Measurements from ENCODE around the gene UROC1. TPM values are rescaled to one million over a fixed set of nuclear protein-coding genes. Genes with fewer than 3 reads are reported as not detected.

UROC1 gene
- total and polyA plus RNA-seq, 4 donors, result 0.01 to 0.21 (median 0.08) TPM

- H3K4me3 ChIP-seq, result no peak overlapping the region
- no peak overlapping the region for H3K9ac ChIP-seq (ENCODE audit: insufficient read depth in 1 of 2, low read length in 2 of 2)
- H3K36me3 ChIP-seq (ENCODE audit: control insufficient read depth in 4 of 4, insufficient read depth in 4 of 4, low read length in 4 of 4), result no peaks in the 10 kb centered on the region
- ATAC-seq (ENCODE audit: insufficient read depth, low FRiP score) (no peak), DNase-seq (no peak)
- TF ChIP-seq, protein P1, sequence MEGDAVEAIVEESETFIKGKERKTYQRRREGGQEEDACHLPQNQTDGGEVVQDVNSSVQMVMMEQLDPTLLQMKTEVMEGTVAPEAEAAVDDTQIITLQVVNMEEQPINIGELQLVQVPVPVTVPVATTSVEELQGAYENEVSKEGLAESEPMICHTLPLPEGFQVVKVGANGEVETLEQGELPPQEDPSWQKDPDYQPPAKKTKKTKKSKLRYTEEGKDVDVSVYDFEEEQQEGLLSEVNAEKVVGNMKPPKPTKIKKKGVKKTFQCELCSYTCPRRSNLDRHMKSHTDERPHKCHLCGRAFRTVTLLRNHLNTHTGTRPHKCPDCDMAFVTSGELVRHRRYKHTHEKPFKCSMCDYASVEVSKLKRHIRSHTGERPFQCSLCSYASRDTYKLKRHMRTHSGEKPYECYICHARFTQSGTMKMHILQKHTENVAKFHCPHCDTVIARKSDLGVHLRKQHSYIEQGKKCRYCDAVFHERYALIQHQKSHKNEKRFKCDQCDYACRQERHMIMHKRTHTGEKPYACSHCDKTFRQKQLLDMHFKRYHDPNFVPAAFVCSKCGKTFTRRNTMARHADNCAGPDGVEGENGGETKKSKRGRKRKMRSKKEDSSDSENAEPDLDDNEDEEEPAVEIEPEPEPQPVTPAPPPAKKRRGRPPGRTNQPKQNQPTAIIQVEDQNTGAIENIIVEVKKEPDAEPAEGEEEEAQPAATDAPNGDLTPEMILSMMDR (IDR thresholded peaks at IDR 0.05; ENCODE audit: control extremely low read depth, extremely low read depth), result no peak
- H3K4me1 ChIP-seq (ENCODE audit: control insufficient read depth in 5 of 5, insufficient read depth in 5 of 5, low read length in 5 of 5), result peaks cover 0 to 11% (median 0%) of the 10 kb centered on the region in 5 donors
- H3K9me3 ChIP-seq (ENCODE audit: control insufficient read depth in 4 of 4, insufficient read depth in 3 of 4, low read length in 3 of 4), result no peaks in the 10 kb centered on the region
- H3K27me3 ChIP-seq (ENCODE audit: control insufficient read depth in 3 of 3, insufficient read depth in 3 of 3, low read length in 2 of 3), result peaks cover 0 to 2% (median 0%) of the 10 kb centered on the region in 3 donors
- no peak overlapping the region for H3K27ac ChIP-seq (ENCODE audit: low read depth in 1 of 2, low read length in 1 of 2)
- 84 to 90% methylated on average over 9 of the region's 9 CpGs for WGBS, 2 donors
These were observed 9.7 kb downstream of the UROC1 start for GRCh38 chr3:126507886-126508285.

DNA sequence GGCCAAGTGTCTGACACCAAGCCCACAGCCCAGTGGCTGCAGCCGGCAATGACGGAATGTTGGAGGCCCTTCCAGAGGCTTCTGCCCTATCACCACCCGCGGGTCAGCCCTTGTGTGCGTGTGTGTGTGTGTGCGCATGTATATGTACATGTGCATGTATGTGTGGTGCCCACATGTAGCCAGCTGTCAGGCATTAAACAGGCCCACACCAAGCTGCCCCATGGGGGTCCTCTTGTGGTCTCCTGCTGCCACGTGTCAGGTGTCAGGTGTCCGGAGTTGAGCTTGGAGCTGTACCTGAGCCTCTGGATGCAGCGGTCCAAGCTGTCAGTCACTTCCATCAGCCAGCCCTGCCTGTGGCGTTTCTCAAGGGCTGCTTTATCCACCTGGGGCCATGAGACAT lies 13.9 kb downstream of the UROC1 start:
- Histone ChIP-seq H3K9me3 (ENCODE audit: control insufficient read depth in 4 of 4, insufficient read depth in 3 of 4, low read length in 3 of 4) (peaks cover 0 to under 1% (median 0%) of the 10 kb centered on the region in 4 donors), H3K9ac (ENCODE audit: insufficient read depth in 1 of 2, low read length in 2 of 2) (no peak overlapping the region), H3K36me3 (ENCODE audit: control insufficient read depth in 4 of 4, insufficient read depth in 4 of 4, low read length in 4 of 4) (no peaks in the 10 kb centered on the region), H3K4me3 (no peak overlapping the region), H3K4me1 (ENCODE audit: control insufficient read depth in 5 of 5, insufficient read depth in 5 of 5, low read length in 5 of 5) (no peaks in the 10 kb centered on the region), H3K27ac (ENCODE audit: low read depth in 1 of 2, low read length in 1 of 2) (no peak overlapping the region), H3K27me3 (ENCODE audit: control insufficient read depth in 3 of 3, insufficient read depth in 3 of 3, low read length in 2 of 3) (peaks cover 0 to 2% (median 0%) of the 10 kb centered on the region in 3 donors)
- DNase-seq (no peak), ATAC-seq (ENCODE audit: insufficient read depth, low FRiP score) (no peak)
- TF ChIP-seq, protein P1 (IDR thresholded peaks at IDR 0.05; ENCODE audit: control extremely low read depth, extremely low read depth), result no peak
- WGBS, 2 donors, result 89 to 93% methylated on average over 10 of the region's 10 CpGs

GRCh38 chr3:126502656-126503055 lies 14.9 kb downstream of the UROC1 start:
- no peaks in the 10 kb centered on the region for H3K4me1 ChIP-seq (ENCODE audit: control insufficient read depth in 5 of 5, insufficient read depth in 5 of 5, low read length in 5 of 5)
- TF ChIP-seq, protein P1 (IDR thresholded peaks at IDR 0.05; ENCODE audit: control extremely low read depth, extremely low read depth), result no peak
- WGBS, 2 donors, result 90 to 95% methylated on average over 1 of the region's 1 CpG
- no peak overlapping the region for H3K4me3 ChIP-seq
- no peaks in the 10 kb centered on the region for H3K36me3 ChIP-seq (ENCODE audit: control insufficient read depth in 4 of 4, insufficient read depth in 4 of 4, low read length in 4 of 4)
- ATAC-seq (ENCODE audit: insufficient read depth, low FRiP score) (no peak), DNase-seq (no peak)
- no peak overlapping the region for H3K9ac ChIP-seq (ENCODE audit: insufficient read depth in 1 of 2, low read length in 2 of 2)
- no peak overlapping the region for H3K27ac ChIP-seq (ENCODE audit: low read depth in 1 of 2, low read length in 1 of 2)
- H3K9me3 ChIP-seq (ENCODE audit: control insufficient read depth in 4 of 4, insufficient read depth in 3 of 4, low read length in 3 of 4), result peaks cover 0 to 2% (median 0%) of the 10 kb centered on the region in 4 donors
- peaks cover 0 to 2% (median 0%) of the 10 kb centered on the region in 3 donors for H3K27me3 ChIP-seq (ENCODE audit: control insufficient read depth in 3 of 3, insufficient read depth in 3 of 3, low read length in 2 of 3)

DNA sequence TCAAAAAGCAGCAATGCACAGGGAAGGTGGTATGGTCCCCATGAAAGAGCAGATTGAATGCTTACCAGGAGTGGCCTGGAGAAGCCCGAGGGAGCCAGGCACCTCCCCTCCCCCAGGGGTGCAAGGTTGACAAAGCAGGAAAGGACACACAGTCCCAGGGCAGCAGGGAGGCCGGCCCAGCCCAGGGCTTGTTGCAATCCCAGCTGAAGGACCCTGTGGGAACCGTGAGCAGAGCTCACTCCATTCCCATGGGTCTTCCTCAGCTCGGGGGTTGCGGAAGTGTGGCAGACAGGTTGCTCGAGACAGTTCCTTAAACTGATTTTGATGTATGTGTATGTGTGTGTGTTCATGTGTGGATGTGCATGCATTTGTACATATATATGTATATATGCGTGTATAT lies 15.8 kb downstream of the UROC1 start:
- Histone ChIP-seq H3K9ac (ENCODE audit: insufficient read depth in 1 of 2, low read length in 2 of 2) (no peak overlapping the region), H3K9me3 (ENCODE audit: control insufficient read depth in 4 of 4, insufficient read depth in 3 of 4, low read length in 3 of 4) (peaks cover 0 to 2% (median 0%) of the 10 kb centered on the region in 4 donors), H3K36me3 (ENCODE audit: control insufficient read depth in 4 of 4, insufficient read depth in 4 of 4, low read length in 4 of 4) (no peaks in the 10 kb centered on the region), H3K4me3 (no peak overlapping the region), H3K4me1 (ENCODE audit: control insufficient read depth in 5 of 5, insufficient read depth in 5 of 5, low read length in 5 of 5) (no peaks in the 10 kb centered on the region), H3K27ac (ENCODE audit: low read depth in 1 of 2, low read length in 1 of 2) (no peak overlapping the region), H3K27me3 (ENCODE audit: control insufficient read depth in 3 of 3, insufficient read depth in 3 of 3, low read length in 2 of 3) (peaks cover 0 to 2% (median 0%) of the 10 kb centered on the region in 3 donors)
- ATAC-seq (ENCODE audit: insufficient read depth, low FRiP score), result no peak
- no peak for DNase-seq
- WGBS, 2 donors, result 53 to 58% methylated on average over 7 of the region's 7 CpGs
- TF ChIP-seq, protein P1 (IDR thresholded peaks at IDR 0.05; ENCODE audit: control extremely low read depth, extremely low read depth), result no peak
